GM18508 (cell line): Measurements from ENCODE around the gene CLDND2.
A peak's percentile ranks its signal among the peaks of the same experiment; 100 is the strongest.
"Not testable (repeated sequence)": the region's sequence is repeated elsewhere in the genome, so short reads cannot be mapped to it uniquely, and the experiment has no call there.

Experiments
- ATAC-seq: cut with Tn5 transposase; IDR thresholded peaks from one replicate; pipeline ENCODE4 v1.9.1; 2021; ENCODE audit warnings: moderate number of reproducible peaks; ENCODE audit not compliant: insufficient read depth, unreplicated experiment

CLDND2 gene, protein sequence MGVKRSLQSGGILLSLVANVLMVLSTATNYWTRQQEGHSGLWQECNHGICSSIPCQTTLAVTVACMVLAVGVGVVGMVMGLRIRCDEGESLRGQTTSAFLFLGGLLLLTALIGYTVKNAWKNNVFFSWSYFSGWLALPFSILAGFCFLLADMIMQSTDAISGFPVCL

DNA sequence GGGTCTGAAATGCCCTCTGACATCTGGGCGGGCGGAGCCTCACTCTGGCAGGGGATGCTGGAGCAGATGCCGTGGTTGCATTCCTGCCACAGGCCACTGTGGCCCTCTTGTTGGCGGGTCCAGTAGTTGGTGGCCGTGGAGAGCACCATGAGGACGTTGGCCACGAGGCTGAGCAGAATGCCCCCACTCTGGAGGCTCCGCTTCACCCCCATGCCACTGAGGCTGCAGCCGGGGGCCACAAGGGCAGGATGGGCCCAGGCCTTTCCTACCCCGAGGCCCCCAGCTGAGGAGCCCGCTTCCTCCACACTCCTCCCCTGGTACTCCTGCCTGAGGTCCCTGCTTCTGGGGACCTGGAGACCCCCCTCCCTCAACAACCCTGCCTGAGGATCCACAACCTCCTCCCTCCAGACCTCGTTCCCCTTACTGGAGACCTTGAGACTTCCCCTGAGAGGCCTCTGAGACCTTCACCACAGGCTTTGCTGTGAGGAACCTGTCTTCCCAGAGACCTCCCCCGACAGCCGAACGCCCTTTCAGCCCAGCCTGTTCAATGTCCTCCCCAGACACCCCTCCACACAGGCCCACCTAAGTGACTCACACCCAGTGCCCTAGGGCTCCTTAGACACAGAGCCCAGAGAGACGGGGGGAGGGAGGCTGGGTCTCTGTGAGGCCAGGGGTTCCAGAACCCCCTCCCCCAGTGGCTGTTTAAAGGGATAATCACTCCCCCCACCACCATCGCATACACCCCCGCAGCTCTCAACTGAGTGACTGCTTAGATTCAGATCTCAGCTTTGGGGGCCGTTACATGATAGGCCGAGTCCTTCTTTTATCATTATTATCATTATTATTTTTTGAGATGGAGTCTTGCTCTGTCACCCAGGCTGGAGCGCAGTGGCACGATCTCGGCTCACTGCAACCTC is at the start of gene CLDND2:
CLDND2 (minus strand) TSS at position 638 of the 917 bp plus-strand sequence; CDS start at position 212, 426 bp downstream.
- no peak for ATAC-seq

DNA sequence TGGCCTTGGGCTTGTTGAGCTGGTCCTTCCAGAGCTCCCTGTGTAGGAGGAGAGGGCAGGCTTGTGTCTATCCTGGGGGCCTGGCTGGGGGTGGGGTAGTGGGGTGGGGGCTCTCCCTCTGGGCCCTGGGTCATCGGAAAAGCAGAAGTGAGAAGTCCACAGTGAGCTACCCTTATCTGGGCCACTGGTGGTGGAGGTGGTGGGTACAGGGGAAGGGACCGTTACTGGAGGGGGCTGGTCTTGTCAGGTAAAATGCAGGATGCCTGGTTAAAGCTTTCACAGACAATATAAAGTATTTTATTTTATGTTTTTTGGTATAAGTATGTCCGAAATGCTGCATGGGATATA is 49.0 kb upstream of the CLDND2 start:
- no peak for ATAC-seq

- ATAC-seq = no peak
Measured at GRCh38 chr19:51417107-51417809, 48.5 kb upstream of the CLDND2 start, which contains the start of gene SIGLEC10. Gene SIGLEC10 (minus strand): TSS chr19:51417642. CDS start chr19:51417581, 61 bp downstream.

DNA sequence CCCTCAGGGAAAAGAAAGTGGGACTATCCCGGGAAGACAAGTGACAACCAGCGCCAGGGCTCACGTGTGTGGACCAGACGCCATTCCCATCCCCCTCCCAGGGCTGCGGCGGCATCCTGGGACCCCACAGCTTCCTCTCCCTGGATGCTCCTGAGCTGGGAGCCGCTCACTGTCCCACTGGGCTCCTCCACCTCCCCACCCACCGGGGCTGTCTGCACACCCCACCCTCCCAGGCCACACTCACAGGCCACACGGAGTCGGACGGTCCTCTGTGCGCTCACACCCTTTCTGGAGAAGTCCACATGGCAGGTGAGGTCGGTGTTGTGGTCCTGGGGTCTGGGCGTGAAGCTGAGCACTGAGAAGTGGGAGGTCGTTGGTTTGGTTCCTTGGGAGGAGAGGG is 47.6 kb upstream of the CLDND2 start:
- not testable (repeated sequence) for ATAC-seq

DNA sequence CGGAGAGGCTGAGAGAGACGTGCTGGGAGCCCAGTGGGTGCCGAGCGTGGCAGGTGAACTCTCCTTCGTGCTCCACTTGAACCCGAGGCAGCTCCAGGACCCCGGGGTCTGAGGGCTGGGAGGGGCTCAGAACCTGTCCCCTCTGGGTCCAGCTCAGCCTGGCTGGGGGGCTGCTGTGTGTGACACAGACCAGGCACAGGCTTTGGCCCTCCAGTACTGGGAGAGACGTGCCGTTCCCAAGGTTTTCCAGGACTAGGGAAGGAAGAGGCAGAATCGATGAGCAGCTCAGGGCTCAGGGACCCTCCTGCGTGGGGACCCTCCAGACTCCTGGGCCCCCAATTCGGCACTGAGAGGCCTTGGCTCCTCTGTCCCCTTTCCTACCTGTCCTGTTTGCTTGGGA is 46.4 kb upstream of the CLDND2 start:
- no peak for ATAC-seq

DNA sequence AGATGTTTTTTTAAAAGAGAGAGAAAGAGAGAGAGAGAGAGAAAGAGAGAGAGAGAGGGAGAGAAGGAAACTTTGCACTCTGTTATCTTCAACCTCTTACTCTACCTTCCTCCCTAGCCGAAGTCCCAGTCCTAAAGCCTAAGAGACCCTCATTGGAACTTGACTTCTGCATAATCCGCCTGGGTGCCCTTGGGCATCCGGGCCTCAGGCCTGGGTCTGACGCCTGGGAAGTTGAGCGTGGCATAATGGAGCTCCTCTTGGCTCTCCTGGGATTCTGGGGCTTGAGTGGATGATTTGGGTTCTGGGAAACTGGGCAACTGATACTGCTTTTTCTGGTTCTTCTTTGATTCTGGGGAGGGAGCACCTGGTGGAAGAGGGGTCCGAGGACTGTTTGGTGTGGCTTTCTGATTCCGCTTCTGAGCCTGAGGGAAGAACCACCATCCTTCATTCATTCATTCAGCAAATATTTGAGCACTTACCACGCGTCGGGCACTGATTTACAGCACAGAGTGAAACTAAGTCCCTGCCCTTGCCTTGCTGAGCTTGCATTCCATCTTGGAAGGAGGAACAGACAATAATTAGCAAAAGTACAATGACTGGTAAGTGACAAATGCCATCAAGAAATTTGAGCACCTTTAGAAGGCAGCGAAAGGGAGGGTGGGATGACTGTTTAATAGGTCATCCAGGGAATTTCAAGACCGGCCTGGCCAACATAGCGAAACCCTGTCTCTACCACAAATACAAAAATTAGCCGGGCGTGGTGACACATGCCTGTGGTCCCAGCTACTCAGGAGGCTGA is 42.3 kb upstream of the CLDND2 start:
- ATAC-seq = no peak

DNA sequence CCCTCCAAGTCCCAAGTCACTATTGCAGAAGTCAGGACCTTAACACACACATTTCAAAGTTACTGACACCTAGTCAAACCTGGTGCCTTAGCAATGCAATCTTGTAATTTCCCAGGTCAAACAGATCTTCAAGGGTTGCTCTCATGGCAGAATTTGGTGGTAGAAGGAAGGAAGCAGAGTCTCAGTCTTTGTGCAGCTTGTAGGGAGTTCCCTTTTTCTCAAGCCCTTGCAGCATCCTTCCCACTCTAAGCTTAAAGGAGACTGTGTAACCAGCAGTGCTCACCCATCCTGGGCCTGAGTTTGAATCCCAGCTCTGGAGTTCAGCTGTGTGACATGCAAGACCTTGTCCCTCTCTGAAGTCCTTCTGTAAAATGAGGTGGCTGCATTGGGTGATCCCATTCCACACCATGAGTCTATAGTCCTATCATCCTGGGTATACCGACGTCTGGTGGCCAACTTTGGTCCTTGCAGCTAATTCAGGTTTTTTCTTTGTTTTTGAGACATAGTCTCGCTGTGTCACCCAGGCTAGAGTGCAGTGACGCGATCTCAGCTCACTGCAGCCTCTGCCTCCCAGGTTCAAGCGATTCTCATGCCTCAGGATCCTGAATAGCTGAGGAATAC is 38.8 kb upstream of the CLDND2 start:
- no peak for ATAC-seq

DNA sequence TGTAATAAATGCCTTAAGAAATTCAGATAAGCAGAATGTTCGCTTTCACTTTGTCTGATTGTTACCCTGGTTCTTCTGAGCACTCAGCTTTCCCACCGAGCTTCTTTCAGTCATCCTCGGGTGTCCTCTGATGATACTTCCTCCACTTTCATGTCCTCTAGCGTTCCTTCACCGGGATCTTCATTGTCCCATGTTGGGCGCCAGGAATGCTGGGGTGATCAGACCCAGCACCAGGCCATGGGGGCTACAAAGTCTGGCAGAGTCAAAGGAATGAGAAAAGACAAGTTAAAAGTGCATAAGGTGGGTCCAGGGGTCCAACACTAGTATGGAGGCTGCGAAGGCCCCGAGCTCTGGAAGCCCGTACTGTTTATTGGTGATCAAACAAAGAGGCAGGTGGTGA is 33.3 kb upstream of the CLDND2 start:
- ATAC-seq = no peak

GRCh38 chr19:51399936-51400335 is 31.1 kb upstream of the CLDND2 start:
- not testable (repeated sequence) for ATAC-seq

GRCh38 chr19:51399231-51399630 is 30.4 kb upstream of the CLDND2 start:
- no peak for ATAC-seq

GRCh38 chr19:51398096-51398704 is 29.4 kb upstream of the CLDND2 start:
- ATAC-seq = no peak

- ATAC-seq = not testable (repeated sequence)
Measured at GRCh38 chr19:51397453-51397852, 28.6 kb upstream of the CLDND2 start.

GRCh38 chr19:51396175-51396574 is 27.4 kb upstream of the CLDND2 start:
- ATAC-seq = no peak

GRCh38 chr19:51394050-51394836 is 25.4 kb upstream of the CLDND2 start:
- peak; percentile 76 for ATAC-seq

- no peak for ATAC-seq
Measured at GRCh38 chr19:51392701-51393100, 23.9 kb upstream of the CLDND2 start.

DNA sequence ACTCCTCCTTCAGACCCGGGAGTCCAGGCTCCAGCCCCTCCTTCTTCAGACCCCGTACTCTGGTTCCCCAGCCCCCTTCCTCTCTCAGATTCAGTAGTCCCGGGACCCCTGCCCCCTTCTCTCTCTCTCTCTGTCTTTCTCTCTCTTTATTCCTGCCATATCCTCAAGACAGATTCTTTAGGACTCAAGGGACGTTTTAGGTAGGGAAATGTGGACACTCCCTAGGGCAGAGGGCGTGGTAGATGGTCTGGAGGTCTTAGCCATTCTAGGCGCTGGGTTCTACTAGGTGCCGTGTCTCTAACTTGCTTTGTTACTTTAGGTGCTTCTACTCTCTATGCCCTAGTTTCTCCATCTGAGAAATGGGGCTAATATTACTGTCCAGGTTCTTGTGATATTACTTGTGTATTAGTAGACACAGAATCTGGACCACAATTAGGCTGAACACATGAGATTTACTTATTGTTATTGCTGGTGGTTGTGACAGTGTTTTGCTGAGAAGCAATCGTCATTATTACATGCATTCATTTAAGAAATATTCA is 22.3 kb upstream of the CLDND2 start:
- no peak for ATAC-seq

- ATAC-seq = no peak
Measured at GRCh38 chr19:51389143-51389542, 20.3 kb upstream of the CLDND2 start.

GRCh38 chr19:51387924-51388389 is 19.2 kb upstream of the CLDND2 start, which contains the start of gene LIM2:
Gene LIM2 (minus strand): TSS chr19:51387974. CDS start chr19:51387443, 531 bp downstream.
- ATAC-seq = no peak
